WERI-Rb-1 (cell line): ENCODE data around the gene ARID3A.

Experiments
- DNase-seq: peaks from one replicate; pipeline ENCODE4 v3.0.0-alpha.2; 2020
- H3K27ac ChIP-seq: fragments of 250-450 bp; sonication (Bioruptor Pico); 2 replicates; pipeline ENCODE4 v1.5.1; 2020; ENCODE audit warnings: mild to moderate bottlenecking, moderate library complexity
- H3K27me3 ChIP-seq: fragments of 250-450 bp; sonication (Bioruptor Pico); 2 replicates; pipeline ENCODE4 v1.5.1; 2021; ENCODE audit warnings: mild to moderate bottlenecking, low read depth, moderate library complexity; ENCODE audit not compliant: insufficient read depth, severe bottlenecking
- H3K36me3 ChIP-seq: fragments of 250-450 bp; sonication (Bioruptor Pico); 2 replicates; pipeline ENCODE4 v1.5.1; 2020; ENCODE audit warnings: mild to moderate bottlenecking, moderate library complexity
- H3K4me3 ChIP-seq: 2 replicates; pipeline ENCODE4 v1.5.1; 2011; ENCODE audit warnings: low read depth, mild to moderate bottlenecking, control low read depth, low read length
- H3K9me3 ChIP-seq: fragments of 250-450 bp; sonication (Bioruptor Pico); 2 replicates; pipeline ENCODE4 v1.5.1; 2021; ENCODE audit warnings: mild to moderate bottlenecking, moderate library complexity; ENCODE audit not compliant: severe bottlenecking
- TF ChIP-seq, protein P1 (sequence below): IDR thresholded peaks from 2 replicates; pipeline ENCODE4 v1.5.1; 2011; ENCODE audit warnings: low read depth, mild to moderate bottlenecking, control low read depth, inconsistent platforms, low read length

The ARID3A gene

DNA sequence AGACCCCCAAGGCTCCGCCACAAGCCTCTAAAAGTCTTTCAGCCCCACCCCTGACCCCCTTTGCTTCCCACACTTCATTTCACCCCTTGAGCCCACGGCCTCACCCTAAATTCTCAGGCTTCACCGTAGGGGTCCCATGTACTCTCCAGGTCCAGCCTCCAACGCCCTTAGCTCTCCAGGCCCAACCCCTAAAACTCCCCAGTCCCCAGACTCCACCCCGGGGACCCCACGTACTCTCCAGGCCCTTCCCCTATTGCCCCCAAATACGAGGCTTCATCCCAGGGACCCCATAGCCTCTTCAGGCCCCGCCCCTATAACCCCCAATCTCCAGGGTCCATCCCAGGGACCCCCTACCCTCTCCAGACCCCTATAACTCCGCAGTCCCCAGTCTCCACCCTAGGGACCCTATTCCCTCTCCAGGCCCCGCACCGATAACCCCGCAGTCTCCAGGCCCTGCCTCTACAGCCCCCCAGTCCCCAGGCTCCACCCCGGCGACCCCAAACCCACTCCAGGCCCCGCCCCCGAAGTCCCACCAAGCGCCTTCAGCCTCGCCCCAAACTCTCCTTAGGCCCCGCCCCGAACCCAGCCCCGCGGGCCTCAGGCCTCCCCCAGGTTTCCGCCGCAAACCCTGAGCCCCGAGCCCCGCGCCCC lies 33.5 kb upstream of the ARID3A start:
- Histone ChIP-seq H3K4me3 (peak overlapping the region; percentile 50), H3K27ac (peak overlapping the region; percentile 97), H3K27me3 (no peaks in the 10 kb centered on the region), H3K9me3 (no peaks in the 10 kb centered on the region), H3K36me3 (peaks cover 39% of the 10 kb centered on the region)
- DNase-seq: no peak
- TF ChIP-seq, protein P1, sequence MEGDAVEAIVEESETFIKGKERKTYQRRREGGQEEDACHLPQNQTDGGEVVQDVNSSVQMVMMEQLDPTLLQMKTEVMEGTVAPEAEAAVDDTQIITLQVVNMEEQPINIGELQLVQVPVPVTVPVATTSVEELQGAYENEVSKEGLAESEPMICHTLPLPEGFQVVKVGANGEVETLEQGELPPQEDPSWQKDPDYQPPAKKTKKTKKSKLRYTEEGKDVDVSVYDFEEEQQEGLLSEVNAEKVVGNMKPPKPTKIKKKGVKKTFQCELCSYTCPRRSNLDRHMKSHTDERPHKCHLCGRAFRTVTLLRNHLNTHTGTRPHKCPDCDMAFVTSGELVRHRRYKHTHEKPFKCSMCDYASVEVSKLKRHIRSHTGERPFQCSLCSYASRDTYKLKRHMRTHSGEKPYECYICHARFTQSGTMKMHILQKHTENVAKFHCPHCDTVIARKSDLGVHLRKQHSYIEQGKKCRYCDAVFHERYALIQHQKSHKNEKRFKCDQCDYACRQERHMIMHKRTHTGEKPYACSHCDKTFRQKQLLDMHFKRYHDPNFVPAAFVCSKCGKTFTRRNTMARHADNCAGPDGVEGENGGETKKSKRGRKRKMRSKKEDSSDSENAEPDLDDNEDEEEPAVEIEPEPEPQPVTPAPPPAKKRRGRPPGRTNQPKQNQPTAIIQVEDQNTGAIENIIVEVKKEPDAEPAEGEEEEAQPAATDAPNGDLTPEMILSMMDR: no peak

DNA sequence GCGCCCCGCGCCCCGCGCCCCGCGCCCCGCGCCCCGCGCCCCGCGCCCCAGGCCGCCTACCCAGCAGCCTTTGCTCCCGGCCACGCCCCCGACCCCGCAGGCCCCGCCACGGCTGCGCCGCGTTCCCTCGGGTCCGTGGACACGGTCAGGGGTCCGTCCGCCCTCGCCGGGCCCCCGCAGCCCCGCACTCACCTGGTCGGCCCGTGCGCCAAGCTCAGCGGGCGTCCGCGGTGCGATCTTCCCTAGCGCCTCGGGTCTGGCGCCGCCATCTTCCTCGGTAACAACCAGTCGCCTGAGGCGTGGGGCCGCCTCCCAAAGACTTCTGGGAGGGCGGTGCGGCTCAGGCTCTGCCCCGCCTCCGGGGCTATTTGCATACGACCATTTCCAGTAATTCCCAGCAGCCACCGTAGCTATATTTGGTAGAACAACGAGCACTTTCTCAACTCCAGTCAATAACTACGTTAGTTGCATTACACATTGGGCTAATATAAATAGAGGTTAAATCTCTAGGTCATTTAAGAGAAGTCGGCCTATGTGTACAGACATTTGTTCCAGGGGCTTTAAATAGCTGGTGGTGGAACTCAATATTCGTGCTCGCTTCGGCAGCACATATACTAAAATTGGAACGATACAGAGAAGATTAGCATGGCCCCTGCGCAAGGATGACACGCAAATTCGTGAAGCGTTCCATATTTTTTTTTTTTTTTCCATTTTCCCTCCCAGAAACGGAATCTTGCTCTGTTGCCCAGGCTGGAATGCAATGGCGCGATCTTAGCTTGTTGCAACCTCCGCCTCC lies 32.7 kb upstream of the ARID3A start, which contains the start of the genes MED16 and RNU6-9:
Gene MED16, minus strand, starts transcription at position 294 of the 796 bp plus-strand sequence. CDS start 2,056 bp downstream, outside the sequence.
Gene RNU6-9, plus strand, starts transcription at position 591 of the 796 bp plus-strand sequence.
- peak within 1 kb of the TSS; percentile 97 for H3K27ac ChIP-seq
- H3K27me3 ChIP-seq: no peaks in the 10 kb centered on the region
- H3K9me3 ChIP-seq: no peaks in the 10 kb centered on the region
- TF ChIP-seq, protein P1: no peak
- peak; percentile 91 for DNase-seq
- H3K4me3 ChIP-seq: peak within 1 kb of the TSS; percentile 50
- peaks cover 32% of the 10 kb centered on the region for H3K36me3 ChIP-seq

DNA sequence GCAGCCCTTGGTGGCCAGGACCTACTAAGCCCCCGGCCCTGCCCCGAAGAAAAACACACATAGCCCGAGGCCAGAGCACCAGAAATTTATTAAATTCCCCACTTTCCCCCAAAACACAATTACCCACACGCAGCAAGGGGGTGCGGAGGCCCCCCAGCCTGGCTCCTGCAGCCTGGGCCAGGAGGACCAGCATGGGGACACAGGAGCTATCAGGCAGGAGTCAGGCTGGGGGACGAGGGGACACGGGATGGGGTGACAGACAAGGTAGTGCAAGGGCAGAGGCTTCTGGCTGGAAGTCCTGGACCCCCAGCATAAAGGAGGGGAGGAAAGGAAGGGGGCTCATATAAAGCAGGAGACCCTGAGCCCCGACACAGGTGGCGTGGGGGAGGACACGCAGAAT lies 29.4 kb upstream of the ARID3A start:
- Histone ChIP-seq H3K27ac (no peak overlapping the region), H3K36me3 (peaks cover 14% of the 10 kb centered on the region), H3K9me3 (no peaks in the 10 kb centered on the region), H3K27me3 (no peaks in the 10 kb centered on the region), H3K4me3 (no peak overlapping the region)
- no peak for DNase-seq
- TF ChIP-seq, protein P1: no peak

DNA sequence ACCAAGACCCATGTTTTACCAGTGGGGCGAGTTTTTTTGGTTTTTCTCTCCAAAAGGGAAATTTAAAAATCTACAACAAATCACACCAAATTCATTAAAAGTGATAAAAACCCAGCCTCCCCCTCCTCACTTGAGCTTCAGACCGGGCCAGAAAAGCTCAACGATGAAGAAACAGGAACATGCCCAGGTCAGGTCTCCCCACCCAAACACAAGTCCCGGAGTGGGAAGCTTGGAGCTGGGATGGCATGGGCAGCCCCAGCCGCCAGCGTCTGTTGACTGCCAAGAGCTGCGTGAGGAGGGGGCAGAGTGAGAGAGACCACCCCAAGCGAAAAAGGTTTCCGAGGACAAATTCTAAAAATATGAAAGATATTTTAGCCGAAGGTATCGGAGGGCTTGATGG lies 28.8 kb upstream of the ARID3A start:
- H3K27me3 ChIP-seq: no peaks in the 10 kb centered on the region
- peaks cover 18% of the 10 kb centered on the region for H3K36me3 ChIP-seq
- no peak for DNase-seq
- H3K27ac ChIP-seq: no peak overlapping the region
- H3K9me3 ChIP-seq: no peaks in the 10 kb centered on the region
- TF ChIP-seq, protein P1: no peak
- H3K4me3 ChIP-seq: no peak overlapping the region

DNA sequence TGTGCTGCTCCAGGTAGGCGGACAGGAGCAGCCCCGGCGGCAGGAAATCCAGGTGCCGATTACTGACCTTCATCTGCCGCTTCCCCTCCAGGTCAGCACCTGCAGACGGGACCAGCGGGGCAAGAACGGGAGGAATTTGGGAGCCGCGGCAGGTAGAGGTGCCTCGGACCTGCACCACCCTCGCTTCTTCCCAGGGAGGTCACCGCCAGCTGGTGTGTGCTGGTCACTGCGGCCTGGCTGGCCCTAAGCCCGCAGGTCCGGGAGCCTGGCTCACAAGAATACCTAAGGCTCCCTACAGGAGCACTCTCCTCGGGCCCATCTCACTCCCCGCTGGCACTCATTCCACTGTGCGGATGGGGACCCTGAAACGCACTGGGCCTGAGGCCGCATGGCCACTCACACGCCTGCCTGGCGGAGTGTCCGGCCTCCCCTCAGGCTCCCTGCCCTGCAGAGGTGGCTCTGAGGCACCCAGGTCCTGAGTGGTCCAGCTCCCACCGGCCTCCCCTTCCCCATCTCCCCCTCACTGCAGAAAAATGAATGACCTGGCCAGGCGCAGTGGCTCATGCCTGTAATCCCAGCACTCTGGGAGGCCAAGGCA lies 28.3 kb upstream of the ARID3A start:
- DNase-seq: no peak
- Histone ChIP-seq H3K4me3 (no peak overlapping the region), H3K36me3 (peaks cover 18% of the 10 kb centered on the region), H3K27ac (no peak overlapping the region), H3K27me3 (no peaks in the 10 kb centered on the region), H3K9me3 (no peaks in the 10 kb centered on the region)
- TF ChIP-seq, protein P1: peak; percentile 78
